ENCODE data around the gene GALNT9.
"Not testable (repeated sequence)": the region's sequence is repeated elsewhere in the genome, so short reads cannot be mapped to it uniquely, and the experiment has no call there.

Gene GALNT9

GRCh38 chr12:132227782-132228475 lies 101.5 kb downstream of the GALNT9 start:
- no peak for DNase-seq

- DNase-seq, result no peak
These were observed 102.3 kb downstream of the GALNT9 start for GRCh38 chr12:132227118-132227517.

- no peak for DNase-seq
These were observed 102.8 kb downstream of the GALNT9 start for GRCh38 chr12:132226604-132227003.

- DNase-seq, result no peak
These were observed 104.2 kb downstream of the GALNT9 start for GRCh38 chr12:132225214-132225613.

- no peak for DNase-seq
These were observed 104.9 kb downstream of the GALNT9 start for GRCh38 chr12:132224484-132224883.

- DNase-seq, result no peak
These were observed 106.6 kb downstream of the GALNT9 start for GRCh38 chr12:132222808-132223173.

GRCh38 chr12:132222096-132222807 lies 107.1 kb downstream of the GALNT9 start:
- DNase-seq, result no peak

GRCh38 chr12:132219761-132220160 lies 109.6 kb downstream of the GALNT9 start:
- not testable (repeated sequence) for DNase-seq

GRCh38 chr12:132219323-132219722 lies 110.1 kb downstream of the GALNT9 start:
- DNase-seq, result no peak

- no peak for DNase-seq
These were observed 110.5 kb downstream of the GALNT9 start for GRCh38 chr12:132218915-132219314.

- DNase-seq, result no peak
These were observed 110.9 kb downstream of the GALNT9 start for GRCh38 chr12:132218527-132218875.

- DNase-seq, result no peak
These were observed 111.4 kb downstream of the GALNT9 start for GRCh38 chr12:132217800-132218526.

- DNase-seq, result no peak
These were observed 112.0 kb downstream of the GALNT9 start for GRCh38 chr12:132217371-132217770.

GRCh38 chr12:132216354-132216987 lies 112.9 kb downstream of the GALNT9 start:
- DNase-seq, result no peak

GRCh38 chr12:132215299-132215989 lies 113.9 kb downstream of the GALNT9 start:
- DNase-seq, result no peak

- DNase-seq, result no peak
These were observed 114.5 kb downstream of the GALNT9 start for GRCh38 chr12:132214891-132215290.

GRCh38 chr12:132214161-132214476 lies 115.3 kb downstream of the GALNT9 start:
- DNase-seq, result no peak

GRCh38 chr12:132213359-132214160 lies 115.8 kb downstream of the GALNT9 start:
- no peak for DNase-seq

- DNase-seq, result no peak
These were observed 117.6 kb downstream of the GALNT9 start for GRCh38 chr12:132211816-132212215.

GRCh38 chr12:132211326-132211725 lies 118.1 kb downstream of the GALNT9 start:
- no peak for DNase-seq

- no peak for DNase-seq
These were observed 119.0 kb downstream of the GALNT9 start for GRCh38 chr12:132210223-132211055.

Measured in NCI-H446 treated with DMSO at 0.1 percent for 48 hours (cell line).